PFSK-1 (cell line): ENCODE measurements around the gene HTT.

Source experiments
- FOXP2 ChIP-seq: optimal IDR thresholded peaks from 2 replicates; pipeline ENCODE3; 2011; ENCODE audit warnings: borderline replicate concordance, control low read depth, inconsistent platforms; ENCODE audit not compliant: insufficient read depth; ENCODE audit errors: extremely low read length, extremely low read depth
- POLR2AphosphoS5 ChIP-seq: IDR thresholded peaks from 2 replicates; pipeline ENCODE4 v1.6.1; 2012; ENCODE audit warnings: low read depth, mild to moderate bottlenecking, control low read depth, low read length, moderate library complexity
- SIN3A ChIP-seq: IDR thresholded peaks from 2 replicates; pipeline ENCODE4 v1.6.1; 2012; ENCODE audit warnings: mild to moderate bottlenecking, low read length, moderate library complexity, borderline replicate concordance; ENCODE audit not compliant: insufficient read depth
- TAF1 ChIP-seq: IDR thresholded peaks from 2 replicates; pipeline ENCODE4 v1.6.1; 2012; ENCODE audit warnings: low read length, control low read depth, borderline replicate concordance; ENCODE audit not compliant: insufficient read depth
- TF ChIP-seq, protein P1 (sequence below), 2 experiments: IDR thresholded peaks; 2 replicates each; pipeline versions ENCODE4 v1.6.1 to v1.8.0; 2011 to 2012; ENCODE audit warnings: low read depth in 2 of 2, low read length in 2 of 2, control low read depth in 1 of 2, inconsistent platforms in 1 of 2, mild to moderate bottlenecking in 1 of 2, moderate library complexity in 1 of 2; ENCODE audit not compliant: insufficient read depth in 1 of 2

DNA sequence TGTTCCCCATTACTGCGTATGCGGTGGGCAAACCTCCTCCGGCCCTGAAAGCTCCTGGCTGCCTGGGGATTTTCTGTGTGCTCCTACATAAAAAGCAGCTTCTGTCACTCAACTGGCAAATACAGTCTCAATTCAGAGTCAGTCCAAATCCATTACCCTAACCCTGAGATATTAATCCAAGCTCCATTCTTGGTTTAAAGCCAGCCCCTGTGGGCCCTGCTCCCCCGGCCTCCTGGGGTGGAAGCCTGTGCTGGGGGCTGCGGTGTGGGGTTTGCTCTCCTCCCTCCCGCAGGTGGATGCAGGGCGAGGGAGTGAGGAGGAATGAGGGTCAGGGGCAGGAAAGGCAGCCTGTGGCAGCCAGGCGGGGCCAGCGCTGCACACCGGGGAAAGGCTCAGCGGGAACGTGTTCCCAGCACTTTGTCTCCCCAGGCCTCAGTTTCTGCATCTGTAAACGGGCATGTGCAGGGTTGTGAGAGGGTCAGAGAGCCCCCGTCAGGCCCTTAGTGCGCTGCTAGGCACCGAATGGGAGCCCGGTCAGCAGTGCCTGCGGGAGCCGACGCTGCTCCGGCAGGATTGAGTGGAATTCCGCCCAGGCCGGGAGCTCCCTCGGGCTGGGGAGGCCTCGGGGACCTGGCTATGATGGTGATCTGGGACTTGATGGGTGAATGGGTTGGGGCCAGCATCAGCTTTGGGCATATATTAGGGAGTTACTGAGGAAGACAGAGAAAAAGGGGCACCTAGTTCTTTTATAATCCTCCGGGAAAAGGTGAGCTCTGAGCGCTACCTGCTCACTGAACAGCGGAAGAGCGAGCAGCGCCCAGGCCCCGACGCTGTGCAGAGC, 212.1 kb downstream of the HTT start:
- no peak for TF ChIP-seq TAF1
- TF ChIP-seq, protein P1, sequence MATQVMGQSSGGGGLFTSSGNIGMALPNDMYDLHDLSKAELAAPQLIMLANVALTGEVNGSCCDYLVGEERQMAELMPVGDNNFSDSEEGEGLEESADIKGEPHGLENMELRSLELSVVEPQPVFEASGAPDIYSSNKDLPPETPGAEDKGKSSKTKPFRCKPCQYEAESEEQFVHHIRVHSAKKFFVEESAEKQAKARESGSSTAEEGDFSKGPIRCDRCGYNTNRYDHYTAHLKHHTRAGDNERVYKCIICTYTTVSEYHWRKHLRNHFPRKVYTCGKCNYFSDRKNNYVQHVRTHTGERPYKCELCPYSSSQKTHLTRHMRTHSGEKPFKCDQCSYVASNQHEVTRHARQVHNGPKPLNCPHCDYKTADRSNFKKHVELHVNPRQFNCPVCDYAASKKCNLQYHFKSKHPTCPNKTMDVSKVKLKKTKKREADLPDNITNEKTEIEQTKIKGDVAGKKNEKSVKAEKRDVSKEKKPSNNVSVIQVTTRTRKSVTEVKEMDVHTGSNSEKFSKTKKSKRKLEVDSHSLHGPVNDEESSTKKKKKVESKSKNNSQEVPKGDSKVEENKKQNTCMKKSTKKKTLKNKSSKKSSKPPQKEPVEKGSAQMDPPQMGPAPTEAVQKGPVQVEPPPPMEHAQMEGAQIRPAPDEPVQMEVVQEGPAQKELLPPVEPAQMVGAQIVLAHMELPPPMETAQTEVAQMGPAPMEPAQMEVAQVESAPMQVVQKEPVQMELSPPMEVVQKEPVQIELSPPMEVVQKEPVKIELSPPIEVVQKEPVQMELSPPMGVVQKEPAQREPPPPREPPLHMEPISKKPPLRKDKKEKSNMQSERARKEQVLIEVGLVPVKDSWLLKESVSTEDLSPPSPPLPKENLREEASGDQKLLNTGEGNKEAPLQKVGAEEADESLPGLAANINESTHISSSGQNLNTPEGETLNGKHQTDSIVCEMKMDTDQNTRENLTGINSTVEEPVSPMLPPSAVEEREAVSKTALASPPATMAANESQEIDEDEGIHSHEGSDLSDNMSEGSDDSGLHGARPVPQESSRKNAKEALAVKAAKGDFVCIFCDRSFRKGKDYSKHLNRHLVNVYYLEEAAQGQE (IDR thresholded peaks at IDR 0.05; ENCODE audit: insufficient read depth in 1 of 2, low read depth in 2 of 2, low read length in 2 of 2), result no peak
- no peak for TF ChIP-seq POLR2AphosphoS5
- no peak for TF ChIP-seq SIN3A
- no peak for TF ChIP-seq FOXP2
